ENCODE results near the gene PARD6B.
"Not testable (repeated sequence)": the region's sequence is repeated elsewhere in the genome, so short reads cannot be mapped to it uniquely, and the experiment has no call there.

The PARD6B gene

GRCh38 chr20:50690650-50691572 lies 40.5 kb upstream of the PARD6B start, which contains the start of gene RIPOR3:
TSS of gene RIPOR3 (minus strand) at chr20:50691542. CDS start at chr20:50691128, 414 bp downstream.
- no peaks in the 10 kb centered on the region for H3K9me3 ChIP-seq (replicated peaks in 1 of 11)
- peak within 1 kb of the TSS in 6 of 11 experiments; percentile 5 to 72 (median 48); a peak in 9 of 22 replicates for H3K9ac ChIP-seq
- TF ChIP-seq Cebpa-rat (IDR thresholded peaks at IDR 0.05), result no peak
- H3K36me3 ChIP-seq, result no peaks in the 10 kb centered on the region
- H3K27me3 ChIP-seq, result peaks cover 0 to 3% (median 0%) of the 10 kb centered on the region in 11 experiments; a peak in 1 of 22 replicates
- H4K20me1 ChIP-seq, result no peaks in the 10 kb centered on the region
- peak within 1 kb of the TSS in 6 of 11 experiments; percentile 8 to 79 (median 74); a peak in 10 of 22 replicates for H3K27ac ChIP-seq
- H3K4me1 ChIP-seq, result peaks cover 9 to 56% (median 49%) of the 10 kb centered on the region in 10 experiments
- peak within 1 kb of the TSS; percentile 15 to 90 (median 67); a peak in 21 of 22 replicates for H3K4me2 ChIP-seq
- no peak within 1 kb of the TSS for H3K4me3 ChIP-seq

DNA sequence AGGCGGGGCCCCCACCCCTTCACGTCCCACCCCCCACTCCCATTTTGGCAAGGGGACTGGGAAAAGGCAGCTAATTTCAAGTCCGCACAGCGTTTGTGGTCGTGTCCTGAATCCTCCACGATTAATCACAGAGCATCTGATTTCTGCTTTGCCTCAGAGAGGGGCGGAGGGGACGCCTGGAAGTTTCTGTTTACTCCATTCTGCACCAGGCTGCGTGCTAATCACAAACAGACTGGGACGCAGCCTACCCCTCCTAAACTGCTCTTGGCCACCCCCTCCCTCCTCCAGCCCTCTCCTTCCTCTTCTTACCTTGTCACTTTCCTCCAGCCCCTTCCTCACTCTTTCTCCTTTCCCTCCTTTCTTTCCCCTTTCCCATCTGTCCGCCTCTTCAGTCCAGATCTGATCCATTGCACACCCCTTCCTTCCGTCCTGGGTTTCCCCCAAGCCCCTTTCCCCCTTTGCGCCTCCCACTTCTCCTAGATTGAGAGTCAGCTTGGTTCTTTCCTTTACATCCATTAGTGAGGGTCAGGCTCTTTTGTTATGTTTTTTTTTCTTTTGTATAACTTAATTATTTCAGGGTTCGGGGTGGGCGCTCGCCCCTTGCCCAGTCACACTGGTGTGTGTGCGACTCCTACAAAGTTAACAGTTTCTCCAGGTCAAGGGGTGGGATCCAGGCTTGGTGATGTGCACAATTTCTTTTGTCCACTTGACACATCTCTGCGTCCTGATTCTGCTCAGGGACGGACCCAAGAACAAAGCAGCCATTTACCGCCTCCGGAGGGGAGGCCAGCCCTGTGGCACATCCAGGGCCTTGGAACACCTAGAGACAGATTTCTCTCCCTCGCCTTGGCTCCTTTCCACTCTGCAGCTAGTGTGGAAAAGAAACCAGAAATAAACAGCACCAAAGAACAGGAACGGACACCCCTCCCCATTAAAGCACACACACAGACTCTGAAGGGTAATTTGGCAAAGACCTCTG lies 39.5 kb upstream of the PARD6B start:
- Histone ChIP-seq H3K4me1 (peaks cover 9 to 53% (median 45%) of the 10 kb centered on the region in 10 experiments), H3K9me3 (replicated peaks in 1 of 11) (no peaks in the 10 kb centered on the region), H3K4me3 (no peak overlapping the region), H3K9ac (no peak overlapping the region), H3K27me3 (peaks cover 0 to 3% (median 0%) of the 10 kb centered on the region in 11 experiments; a peak in 1 of 22 replicates), H3K36me3 (no peaks in the 10 kb centered on the region), H4K20me1 (no peaks in the 10 kb centered on the region), H3K4me2 (peak overlapping the region in 9 of 11 experiments; percentile 55 to 90 (median 67); a peak in 16 of 22 replicates), H3K27ac (peak overlapping the region in 2 of 11 experiments; percentile 7 to 73; a peak in 2 of 22 replicates)
- no peak for TF ChIP-seq Cebpa-rat (IDR thresholded peaks at IDR 0.05)

GRCh38 chr20:50692552-50692933 lies 38.8 kb upstream of the PARD6B start:
- H3K27ac ChIP-seq, result 0 out of 22 replicates have a peak overlapping the region, but pooled peaks of 1 of the 11 experiments have one; percentile 7
- no peak overlapping the region for H3K4me3 ChIP-seq
- no peaks in the 10 kb centered on the region for H4K20me1 ChIP-seq
- H3K9me3 ChIP-seq (replicated peaks in 1 of 11), result no peaks in the 10 kb centered on the region
- H3K9ac ChIP-seq, result no peak overlapping the region
- peaks cover 9 to 48% (median 41%) of the 10 kb centered on the region in 10 experiments for H3K4me1 ChIP-seq
- H3K4me2 ChIP-seq, result peak overlapping the region in 1 of 11 experiments; percentile 64; a peak in 1 of 22 replicates
- peaks cover 0 to 3% (median 0%) of the 10 kb centered on the region in 11 experiments; a peak in 1 of 22 replicates for H3K27me3 ChIP-seq
- TF ChIP-seq Cebpa-rat (IDR thresholded peaks at IDR 0.05), result no peak
- H3K36me3 ChIP-seq, result no peaks in the 10 kb centered on the region

- Histone ChIP-seq H3K4me1 (peaks cover 9 to 45% (median 39%) of the 10 kb centered on the region in 10 experiments), H3K9ac (no peak overlapping the region), H3K9me3 (replicated peaks in 1 of 11) (no peaks in the 10 kb centered on the region), H3K27me3 (peaks cover 0 to 3% (median 0%) of the 10 kb centered on the region in 11 experiments; a peak in 1 of 22 replicates), H3K36me3 (no peaks in the 10 kb centered on the region), H3K27ac (no peak overlapping the region), H3K4me2 (no peak overlapping the region), H3K4me3 (no peak overlapping the region), H4K20me1 (no peaks in the 10 kb centered on the region)
- no peak for TF ChIP-seq Cebpa-rat (IDR thresholded peaks at IDR 0.05)
Measured at GRCh38 chr20:50693001-50693400, 38.4 kb upstream of the PARD6B start.

- H3K9me3 ChIP-seq (replicated peaks in 1 of 11), result no peaks in the 10 kb centered on the region
- no peaks in the 10 kb centered on the region for H4K20me1 ChIP-seq
- H3K4me2 ChIP-seq, result no peak overlapping the region
- no peak for TF ChIP-seq Cebpa-rat (IDR thresholded peaks at IDR 0.05)
- H3K36me3 ChIP-seq, result no peaks in the 10 kb centered on the region
- H3K4me3 ChIP-seq, result no peak overlapping the region
- H3K27ac ChIP-seq, result no peak overlapping the region
- H3K9ac ChIP-seq, result no peak overlapping the region
- peaks cover 0 to 3% (median 0%) of the 10 kb centered on the region in 11 experiments; a peak in 1 of 22 replicates for H3K27me3 ChIP-seq
- peaks cover 8 to 29% (median 27%) of the 10 kb centered on the region in 10 experiments for H3K4me1 ChIP-seq
Measured at GRCh38 chr20:50694379-50695134, 36.8 kb upstream of the PARD6B start.

- peaks cover under 1 to 22% (median 19%) of the 10 kb centered on the region in 10 experiments for H3K4me1 ChIP-seq
- H3K36me3 ChIP-seq, result no peaks in the 10 kb centered on the region
- H3K9ac ChIP-seq, result no peak overlapping the region
- TF ChIP-seq Cebpa-rat (IDR thresholded peaks at IDR 0.05), result no peak
- no peak overlapping the region for H3K27ac ChIP-seq
- peaks cover 0 to 3% (median 0%) of the 10 kb centered on the region in 11 experiments; a peak in 1 of 22 replicates for H3K27me3 ChIP-seq
- no peaks in the 10 kb centered on the region for H3K9me3 ChIP-seq (replicated peaks in 1 of 11)
- H4K20me1 ChIP-seq, result no peaks in the 10 kb centered on the region
- H3K4me2 ChIP-seq, result no peak overlapping the region
- no peak overlapping the region for H3K4me3 ChIP-seq
Measured at GRCh38 chr20:50695135-50695872, 36.1 kb upstream of the PARD6B start.

DNA sequence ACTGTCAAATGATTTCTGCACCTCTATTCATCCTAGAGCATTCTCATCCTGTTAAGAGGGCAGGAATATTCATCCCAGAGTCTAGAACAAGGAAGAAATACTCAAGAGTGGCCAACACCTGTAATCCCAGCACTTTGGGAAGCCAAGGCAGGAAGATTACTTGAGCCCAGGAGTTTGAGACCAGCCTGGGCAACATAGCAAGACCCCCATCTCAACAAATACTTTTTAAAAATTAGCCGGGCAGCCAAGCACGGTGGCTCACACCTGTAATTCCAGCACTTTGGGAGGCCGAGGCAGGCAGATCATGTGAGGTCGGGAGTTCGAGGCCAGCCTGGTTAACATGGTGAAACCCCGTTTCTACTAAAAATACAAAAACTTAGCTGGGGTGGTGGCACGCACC lies 33.1 kb upstream of the PARD6B start:
- H3K27ac ChIP-seq; H3K4me3 ChIP-seq; H3K9me3 ChIP-seq (replicated peaks in 1 of 11); H3K4me1 ChIP-seq; H3K4me2 ChIP-seq; H3K9ac ChIP-seq; H3K27me3 ChIP-seq; H4K20me1 ChIP-seq; H3K36me3 ChIP-seq: not testable (repeated sequence)

DNA sequence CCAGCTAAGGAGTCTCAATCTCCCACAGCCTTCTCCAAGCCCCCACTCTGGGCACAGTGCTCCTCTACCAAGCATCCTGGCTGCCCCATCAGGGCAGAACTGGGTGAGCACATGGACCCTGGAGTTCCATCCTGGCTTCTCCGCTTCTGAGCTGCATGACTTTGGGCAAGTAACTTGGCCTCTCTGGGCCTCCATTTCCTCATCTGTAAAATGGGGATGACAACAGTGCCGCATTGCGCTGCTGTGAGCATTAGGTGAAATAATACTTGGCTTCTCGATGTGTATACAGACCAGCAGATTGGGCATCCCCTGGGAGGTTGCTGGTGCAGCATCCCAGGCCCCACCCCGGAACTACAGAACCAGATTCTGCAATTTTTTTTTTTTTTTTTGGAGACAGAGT lies 31.7 kb upstream of the PARD6B start:
- Histone ChIP-seq H3K9ac (no peak overlapping the region), H3K9me3 (replicated peaks in 1 of 11) (no peaks in the 10 kb centered on the region), H4K20me1 (no peaks in the 10 kb centered on the region), H3K36me3 (no peaks in the 10 kb centered on the region), H3K27me3 (no peaks in the 10 kb centered on the region), H3K4me1 (peaks cover 0 to 7% (median under 1%) of the 10 kb centered on the region in 10 experiments; a peak in 6 of 20 replicates), H3K27ac (no peak overlapping the region), H3K4me3 (no peak overlapping the region), H3K4me2 (no peak overlapping the region)
- no peak for TF ChIP-seq Cebpa-rat (IDR thresholded peaks at IDR 0.05)

Measured in BLaER1 treated with 17β-estradiol and CSF1 and Interleukin-3, amounts not matched to agents 10 nM and 100 nM (cell line).